ENCODE measurements around the gene GPA33.

Gene GPA33

DNA sequence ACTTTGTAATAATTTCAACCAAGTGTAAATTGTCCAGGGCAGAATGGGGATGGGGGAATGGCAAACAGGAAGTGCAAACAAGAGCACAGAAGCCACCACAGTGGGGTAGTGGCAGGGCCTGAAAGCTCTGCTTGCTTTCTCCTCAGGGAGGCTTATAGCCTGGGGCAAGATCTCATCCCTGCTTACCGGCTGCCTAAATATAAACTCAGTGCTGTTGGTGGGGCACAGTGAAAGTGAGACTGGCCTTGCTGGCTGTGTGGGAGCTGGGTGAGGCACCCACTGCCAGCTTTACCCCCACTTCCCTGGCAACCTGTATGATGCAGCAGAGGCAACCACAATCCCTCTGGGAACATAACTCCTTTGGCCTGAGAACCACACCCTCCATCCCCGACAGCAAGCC, 18.9 kb upstream of the GPA33 start:
- DNase-seq (ENCODE audit: insufficient read length, low spot score), result no peak
- FAIRE-seq, result no peak
- peak; percentile 64 for TF ChIP-seq SPI1 (IDR thresholded peaks at IDR 0.05; ENCODE audit: low read depth, low read length)
- no peak for TF ChIP-seq PAX5 (IDR thresholded peaks at IDR 0.05; ENCODE audit: insufficient read depth, low read length, severe bottlenecking)

DNA sequence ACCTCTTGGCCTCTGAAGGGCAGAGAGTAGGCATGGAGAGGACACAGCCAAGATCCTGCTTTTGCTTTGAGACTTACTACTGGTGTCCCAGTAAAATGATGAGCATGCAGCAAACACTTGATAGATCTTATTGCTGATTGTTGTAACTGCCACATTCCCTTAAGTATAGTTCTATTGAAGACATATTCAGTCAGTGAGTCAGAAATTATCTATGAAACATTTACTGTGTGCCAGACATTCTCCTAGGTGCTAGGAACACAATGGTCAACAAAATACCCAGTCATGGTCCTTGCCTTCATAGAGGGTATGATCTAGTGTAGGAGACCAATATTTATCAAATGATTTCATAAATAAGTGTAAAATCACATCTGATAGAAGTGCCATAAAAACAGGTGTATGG, 17.3 kb upstream of the GPA33 start:
- peak; percentile 16 for FAIRE-seq
- TF ChIP-seq TAF1 (IDR thresholded peaks at IDR 0.05; ENCODE audit: low read depth, low read length), result no peak
- TF ChIP-seq SPI1 (IDR thresholded peaks at IDR 0.05; ENCODE audit: low read depth, low read length), result no peak
- TF ChIP-seq POLR2A (IDR thresholded peaks at IDR 0.05; ENCODE audit: low read depth, low read length), result no peak
- TF ChIP-seq POLR2AphosphoS5 (IDR thresholded peaks at IDR 0.05; ENCODE audit: low read depth, low read length), result no peak
- TF ChIP-seq PAX5 (IDR thresholded peaks at IDR 0.05; ENCODE audit: insufficient read depth, low read length, severe bottlenecking), result no peak
- TF ChIP-seq POU2F2 (IDR thresholded peaks at IDR 0.05; ENCODE audit: low read depth, low read length), result no peak
- no peak for DNase-seq (ENCODE audit: insufficient read length, low spot score)

DNA sequence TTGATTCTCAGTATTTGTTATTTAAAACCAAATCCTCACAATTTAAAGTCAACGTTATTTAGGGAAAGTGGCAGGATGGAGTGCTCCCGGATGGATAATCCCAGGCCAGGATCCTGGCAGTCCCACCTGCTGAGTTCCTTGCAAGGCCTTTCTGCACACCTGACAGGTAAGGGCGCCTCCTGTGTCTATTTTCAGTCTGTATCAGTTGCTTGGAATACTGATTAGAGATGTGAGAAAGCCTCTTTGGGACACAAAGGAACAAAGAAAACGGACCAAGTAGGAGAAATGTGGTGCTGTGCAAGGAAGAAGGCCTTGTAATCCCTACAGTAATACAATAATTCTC, 15.9 kb upstream of the GPA33 start:
- FAIRE-seq (no peak), DNase-seq (ENCODE audit: insufficient read length, low spot score) (no peak)
- no peak for TF ChIP-seq PAX5 (IDR thresholded peaks at IDR 0.05; ENCODE audit: insufficient read depth, low read length, severe bottlenecking)
- no peak for TF ChIP-seq SPI1 (IDR thresholded peaks at IDR 0.05; ENCODE audit: low read depth, low read length)
- TF ChIP-seq POLR2AphosphoS5 (IDR thresholded peaks at IDR 0.05; ENCODE audit: low read depth, low read length), result no peak
- TF ChIP-seq TAF1 (IDR thresholded peaks at IDR 0.05; ENCODE audit: low read depth, low read length), result no peak

DNA sequence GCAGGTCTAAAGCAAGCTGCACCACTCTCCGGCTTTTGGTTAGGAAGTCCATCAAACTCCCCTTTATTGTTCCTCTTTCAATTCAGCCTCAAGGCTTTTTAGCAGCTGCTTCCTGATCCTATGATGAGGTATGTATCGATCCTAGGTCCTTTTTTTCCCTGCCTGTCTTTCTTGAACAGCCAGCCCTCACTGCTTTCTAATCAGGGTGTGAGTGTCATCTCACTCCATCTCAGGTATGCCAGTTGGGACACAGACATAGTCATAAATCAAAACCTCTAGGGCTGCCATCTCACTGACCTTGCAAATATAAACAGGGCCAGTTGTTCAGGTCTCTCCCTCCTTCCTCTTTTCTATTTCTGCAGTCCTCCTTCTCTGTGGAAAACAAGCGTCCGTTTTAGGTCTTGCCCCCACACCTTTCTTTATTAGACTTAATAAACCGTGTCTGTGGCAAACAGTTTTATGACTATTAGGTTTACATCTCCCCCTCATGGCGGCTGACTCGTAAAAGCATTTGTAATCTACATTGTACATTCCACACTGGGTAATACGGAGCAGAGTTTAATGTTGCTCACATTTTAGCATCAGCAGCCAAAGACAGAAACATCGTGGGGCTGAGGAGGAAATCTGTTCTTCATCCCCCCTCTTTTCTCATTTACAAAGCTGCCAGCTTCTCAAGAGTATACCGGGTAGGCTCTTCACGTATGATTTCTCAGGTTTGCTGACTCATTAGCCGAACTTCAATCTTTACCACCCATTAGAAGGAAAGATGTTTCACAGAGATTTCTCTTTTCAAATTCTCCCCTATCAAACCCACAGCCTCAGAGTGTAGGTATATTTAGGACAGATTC, 15.3 kb upstream of the GPA33 start:
- FAIRE-seq (peak; percentile 78), DNase-seq (ENCODE audit: insufficient read length, low spot score) (no peak)
- TF ChIP-seq TAF1 (IDR thresholded peaks at IDR 0.05; ENCODE audit: low read depth, low read length), result no peak
- TF ChIP-seq POLR2AphosphoS5 (IDR thresholded peaks at IDR 0.05; ENCODE audit: low read depth, low read length), result no peak
- no peak for TF ChIP-seq PAX5 (IDR thresholded peaks at IDR 0.05; ENCODE audit: insufficient read depth, low read length, severe bottlenecking)
- no peak for TF ChIP-seq POLR2A (IDR thresholded peaks at IDR 0.05; ENCODE audit: low read depth, low read length)
- TF ChIP-seq SPI1 (IDR thresholded peaks at IDR 0.05; ENCODE audit: low read depth, low read length), result 0 out of 2 replicates have a peak, but pooled peaks have one; percentile 11

DNA sequence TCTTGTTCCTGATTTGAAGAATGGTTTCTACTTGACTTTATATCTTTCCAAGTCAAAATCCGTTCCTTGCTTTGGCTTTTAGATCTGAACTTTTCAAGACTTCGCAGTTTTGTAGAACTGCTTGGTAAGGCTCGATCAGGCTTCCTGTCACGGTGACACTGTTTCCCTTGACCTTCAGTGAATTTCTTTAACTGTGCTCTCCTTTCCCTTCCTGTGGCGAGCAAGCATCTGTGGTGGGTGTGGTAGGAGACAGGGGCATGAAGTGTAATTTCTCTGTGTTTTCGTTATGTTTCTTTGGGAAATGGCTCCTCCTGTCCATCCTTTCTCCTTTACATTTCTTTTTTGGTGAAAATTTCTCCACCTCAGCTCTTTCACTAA, 14.1 kb upstream of the GPA33 start:
- TF ChIP-seq POU2F2 (IDR thresholded peaks at IDR 0.05; ENCODE audit: low read depth, low read length) (no peak), PAX5 (IDR thresholded peaks at IDR 0.05; ENCODE audit: insufficient read depth, low read length, severe bottlenecking) (no peak), POLR2AphosphoS5 (IDR thresholded peaks at IDR 0.05; ENCODE audit: low read depth, low read length) (no peak), POLR2A (IDR thresholded peaks at IDR 0.05; ENCODE audit: low read depth, low read length) (no peak), SPI1 (IDR thresholded peaks at IDR 0.05; ENCODE audit: low read depth, low read length) (no peak), TAF1 (IDR thresholded peaks at IDR 0.05; ENCODE audit: low read depth, low read length) (no peak)
- FAIRE-seq (peak; percentile 56), DNase-seq (ENCODE audit: insufficient read length, low spot score) (no peak)

DNA sequence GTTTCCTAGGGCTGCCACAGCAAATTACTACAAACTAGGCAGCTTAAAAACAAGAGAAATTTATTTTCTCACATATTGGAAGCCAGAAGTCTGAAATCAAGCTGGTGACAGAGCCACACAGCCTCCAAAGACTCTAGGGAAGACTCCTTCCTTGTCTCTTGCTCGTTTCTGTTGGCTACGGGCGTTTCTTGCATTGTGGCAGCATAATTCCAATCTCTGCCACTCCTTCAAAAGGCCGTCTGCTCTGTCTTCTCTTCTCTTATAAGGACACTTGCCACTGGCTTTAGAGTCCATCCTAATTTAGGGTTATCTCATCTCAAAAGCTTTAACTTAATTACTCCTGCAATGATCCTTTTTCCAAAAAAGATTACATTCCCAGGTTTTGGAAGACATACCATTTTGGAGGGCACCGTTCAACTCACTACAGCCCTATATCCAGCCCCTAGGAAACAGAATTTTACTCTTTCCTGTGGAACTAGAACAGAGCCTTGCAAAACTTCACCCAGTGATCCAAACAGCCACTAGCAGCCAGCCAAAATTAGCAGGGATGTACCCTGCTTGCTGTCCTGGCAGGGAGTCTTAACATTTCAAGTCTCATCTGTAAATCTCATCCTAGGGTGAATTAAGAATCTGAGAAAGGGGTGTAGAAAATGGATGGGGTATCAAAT, 12.9 kb upstream of the GPA33 start:
- TF ChIP-seq POLR2AphosphoS5 (IDR thresholded peaks at IDR 0.05; ENCODE audit: low read depth, low read length) (no peak), TAF1 (IDR thresholded peaks at IDR 0.05; ENCODE audit: low read depth, low read length) (no peak), PAX5 (IDR thresholded peaks at IDR 0.05; ENCODE audit: insufficient read depth, low read length, severe bottlenecking) (no peak), POU2F2 (IDR thresholded peaks at IDR 0.05; ENCODE audit: low read depth, low read length) (no peak), POLR2A (IDR thresholded peaks at IDR 0.05; ENCODE audit: low read depth, low read length) (no peak), SPI1 (IDR thresholded peaks at IDR 0.05; ENCODE audit: low read depth, low read length) (no peak)
- no peak for FAIRE-seq
- no peak for DNase-seq (ENCODE audit: insufficient read length, low spot score)

DNA sequence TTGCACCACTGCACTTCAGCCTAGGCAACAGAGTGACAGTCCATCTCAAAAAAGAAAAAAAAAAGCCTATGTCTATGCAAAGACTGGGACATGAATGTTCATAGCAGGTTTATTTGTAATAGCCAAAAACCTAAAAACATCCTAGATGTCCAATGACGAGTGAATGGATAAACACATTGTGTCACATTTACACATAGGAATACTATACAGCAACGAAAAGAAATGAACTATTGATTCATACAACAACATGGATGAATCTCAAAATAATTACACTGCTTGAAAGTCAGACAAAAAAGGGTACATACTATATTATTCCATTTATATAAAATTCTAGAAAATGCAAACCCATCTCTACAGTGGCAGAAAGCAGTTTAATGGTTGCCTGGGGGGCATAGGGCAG, 11.6 kb upstream of the GPA33 start:
- FAIRE-seq (no peak), DNase-seq (ENCODE audit: insufficient read length, low spot score) (no peak)
- TF ChIP-seq PAX5 (IDR thresholded peaks at IDR 0.05; ENCODE audit: insufficient read depth, low read length, severe bottlenecking), result no peak
- no peak for TF ChIP-seq POLR2AphosphoS5 (IDR thresholded peaks at IDR 0.05; ENCODE audit: low read depth, low read length)
- no peak for TF ChIP-seq SPI1 (IDR thresholded peaks at IDR 0.05; ENCODE audit: low read depth, low read length)
- TF ChIP-seq POLR2A (IDR thresholded peaks at IDR 0.05; ENCODE audit: low read depth, low read length), result no peak
- no peak for TF ChIP-seq POU2F2 (IDR thresholded peaks at IDR 0.05; ENCODE audit: low read depth, low read length)
- TF ChIP-seq TAF1 (IDR thresholded peaks at IDR 0.05; ENCODE audit: low read depth, low read length), result no peak

DNA sequence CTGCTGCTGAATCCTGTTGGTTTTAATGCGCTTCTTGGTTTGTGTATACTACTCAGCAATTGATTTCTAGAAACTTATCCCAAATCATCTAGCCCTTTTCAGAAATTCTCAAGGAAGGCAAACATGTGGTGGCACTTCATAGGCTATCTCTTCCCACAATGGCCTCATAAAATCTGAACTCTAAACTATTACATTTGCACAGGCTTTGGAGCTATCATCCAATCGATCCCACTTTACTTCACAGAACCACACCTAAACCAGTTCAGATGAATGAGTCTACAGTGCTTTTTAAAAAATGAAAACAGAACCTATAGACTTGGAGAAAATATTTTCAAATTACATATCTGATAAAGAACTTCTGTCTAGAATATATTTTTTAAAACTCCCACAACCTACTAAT, 10.6 kb upstream of the GPA33 start:
- FAIRE-seq (no peak), DNase-seq (ENCODE audit: insufficient read length, low spot score) (no peak)
- no peak for TF ChIP-seq POU2F2 (IDR thresholded peaks at IDR 0.05; ENCODE audit: low read depth, low read length)
- no peak for TF ChIP-seq POLR2A (IDR thresholded peaks at IDR 0.05; ENCODE audit: low read depth, low read length)
- no peak for TF ChIP-seq PAX5 (IDR thresholded peaks at IDR 0.05; ENCODE audit: insufficient read depth, low read length, severe bottlenecking)
- TF ChIP-seq SPI1 (IDR thresholded peaks at IDR 0.05; ENCODE audit: low read depth, low read length), result no peak
- no peak for TF ChIP-seq TAF1 (IDR thresholded peaks at IDR 0.05; ENCODE audit: low read depth, low read length)

DNA sequence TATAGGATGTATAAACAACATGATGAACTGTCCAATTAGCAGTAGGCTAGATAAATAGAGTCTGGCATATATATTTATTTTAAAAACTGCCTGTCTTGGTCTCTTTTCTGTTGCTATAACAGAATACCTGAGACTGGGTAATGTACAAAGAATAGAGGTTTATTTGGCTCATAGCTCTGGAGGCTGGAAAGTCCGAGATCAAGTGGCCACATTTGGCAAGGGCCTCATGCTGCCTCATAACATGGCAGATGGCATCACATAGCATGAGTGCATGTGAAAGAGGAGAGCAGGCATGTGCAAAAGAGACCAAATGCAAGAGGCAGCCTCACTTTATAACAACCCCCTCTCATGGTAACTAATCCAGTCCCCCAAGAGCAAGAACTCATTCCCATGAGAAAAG, 9.7 kb upstream of the GPA33 start:
- DNase-seq (ENCODE audit: insufficient read length, low spot score) (no peak), FAIRE-seq (no peak)
- TF ChIP-seq SPI1 (IDR thresholded peaks at IDR 0.05; ENCODE audit: low read depth, low read length) (no peak), POLR2A (IDR thresholded peaks at IDR 0.05; ENCODE audit: low read depth, low read length) (no peak), PAX5 (IDR thresholded peaks at IDR 0.05; ENCODE audit: insufficient read depth, low read length, severe bottlenecking) (no peak), POLR2AphosphoS5 (IDR thresholded peaks at IDR 0.05; ENCODE audit: low read depth, low read length) (no peak), TAF1 (IDR thresholded peaks at IDR 0.05; ENCODE audit: low read depth, low read length) (no peak), POU2F2 (IDR thresholded peaks at IDR 0.05; ENCODE audit: low read depth, low read length) (no peak)

DNA sequence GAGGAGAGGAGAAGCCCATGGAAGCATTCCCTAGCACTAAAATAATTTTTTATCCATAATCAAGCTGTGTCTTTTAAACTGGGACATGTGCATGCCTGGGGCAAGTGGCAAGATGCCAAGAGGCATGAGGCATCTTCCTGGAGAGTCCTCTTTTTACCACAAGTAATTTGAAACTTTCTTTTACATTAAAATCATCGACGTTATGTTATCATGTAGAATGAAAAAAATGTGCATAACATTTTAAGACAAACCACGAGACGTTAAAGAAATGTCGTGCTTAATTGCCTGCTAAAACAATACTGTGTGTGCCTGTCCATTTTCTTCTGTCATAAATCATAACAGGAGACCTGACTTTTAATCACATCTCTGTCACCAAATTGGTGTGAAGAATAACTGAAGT, 5.2 kb upstream of the GPA33 start:
- TF ChIP-seq SPI1 (IDR thresholded peaks at IDR 0.05; ENCODE audit: low read depth, low read length) (no peak), POU2F2 (IDR thresholded peaks at IDR 0.05; ENCODE audit: low read depth, low read length) (no peak), POLR2AphosphoS5 (IDR thresholded peaks at IDR 0.05; ENCODE audit: low read depth, low read length) (no peak), TAF1 (IDR thresholded peaks at IDR 0.05; ENCODE audit: low read depth, low read length) (no peak), POLR2A (IDR thresholded peaks at IDR 0.05; ENCODE audit: low read depth, low read length) (no peak), PAX5 (IDR thresholded peaks at IDR 0.05; ENCODE audit: insufficient read depth, low read length, severe bottlenecking) (no peak)
- FAIRE-seq (no peak), DNase-seq (ENCODE audit: insufficient read length, low spot score) (no peak)
